NCI-H187 treated with DMSO at 0.1 percent for 48 hours (cell line): Measurements from ENCODE around the gene HBZ.
"Not testable (repeated sequence)": the region's sequence is repeated elsewhere in the genome, so short reads cannot be mapped to it uniquely, and the experiment has no call there.

ENCODE experiments used
- DNase-seq: peaks from one replicate; lab custom pipeline; 2025; lab: John Stamatoyannopoulos, UW

HBZ gene

DNA sequence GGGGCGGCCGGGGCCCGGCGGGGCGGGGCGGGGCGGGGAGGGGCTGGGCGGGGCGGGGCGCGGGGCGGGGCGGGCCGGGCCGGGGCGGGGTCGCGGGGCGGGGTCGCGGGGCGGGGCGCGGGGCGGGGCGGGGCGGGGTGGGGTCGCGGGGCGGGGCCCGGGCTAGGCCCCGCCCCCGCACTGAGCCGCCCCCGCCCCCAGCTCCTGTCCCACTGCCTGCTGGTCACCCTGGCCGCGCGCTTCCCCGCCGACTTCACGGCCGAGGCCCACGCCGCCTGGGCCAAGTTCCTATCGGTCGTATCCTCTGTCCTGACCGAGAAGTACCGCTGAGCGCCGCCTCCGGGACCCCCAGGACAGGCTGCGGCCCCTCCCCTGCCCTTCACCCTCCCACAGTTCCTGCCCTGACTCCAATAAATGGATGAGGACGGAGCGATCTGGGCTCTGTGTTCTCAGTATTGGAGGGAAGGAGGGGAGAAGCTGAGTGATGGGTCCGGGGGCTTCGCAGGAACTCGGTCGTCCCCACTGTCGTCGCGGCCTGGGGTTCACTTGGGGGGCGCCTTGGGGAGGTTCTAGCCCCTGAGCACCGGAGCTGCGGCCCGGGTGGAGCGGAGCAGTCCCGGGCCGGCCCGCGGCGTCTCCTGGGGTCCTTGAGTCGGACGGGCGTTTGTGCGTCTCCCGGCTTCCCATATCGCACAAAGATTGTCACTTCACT, 12.5 kb downstream of the HBZ start:
- DNase-seq: no peak

DNA sequence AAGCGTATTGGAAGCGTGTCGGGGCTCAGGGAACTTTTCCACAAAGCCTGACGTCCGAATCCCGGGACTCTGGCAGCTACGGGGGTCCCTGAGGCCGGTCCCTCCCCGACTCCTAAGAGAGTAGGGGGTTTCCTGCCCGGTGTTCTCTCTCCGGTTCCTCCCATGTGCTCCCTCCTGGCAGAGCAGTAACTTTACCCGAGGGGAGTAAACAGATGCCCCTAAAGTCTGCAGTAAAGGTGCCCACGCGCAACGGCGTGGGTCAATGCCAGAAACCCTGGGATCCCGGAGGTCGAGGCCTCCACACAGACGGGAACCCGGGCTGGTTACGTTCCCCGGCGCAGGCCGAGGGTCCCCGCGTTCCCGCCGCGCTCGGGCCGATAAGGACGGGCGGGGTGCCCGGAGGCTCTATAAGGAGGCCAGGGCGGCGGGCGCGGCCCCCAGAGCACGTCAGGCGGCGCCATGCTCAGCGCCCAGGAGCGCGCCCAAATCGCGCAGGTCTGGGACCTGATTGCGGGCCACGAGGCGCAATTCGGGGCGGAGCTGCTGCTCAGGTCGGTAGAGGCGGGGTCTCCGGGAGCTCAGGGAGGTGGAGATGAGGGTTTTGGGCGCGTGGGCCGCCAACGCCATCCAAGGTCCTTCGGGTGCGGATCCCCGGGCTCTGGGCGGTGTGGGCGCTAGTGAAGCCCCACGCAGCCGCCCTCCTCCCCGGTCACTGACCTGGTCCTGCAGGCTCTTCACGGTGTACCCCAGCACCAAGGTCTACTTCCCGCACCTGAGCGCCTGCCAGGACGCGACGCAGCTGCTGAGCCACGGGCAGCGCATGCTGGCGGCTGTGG, 13.3 kb downstream of the HBZ start, which contains the start of gene HBM:
TSS of gene HBM (plus strand) at position 440 of the 836 bp plus-strand sequence. CDS start at position 460, 20 bp downstream.
- DNase-seq: no peak

DNA sequence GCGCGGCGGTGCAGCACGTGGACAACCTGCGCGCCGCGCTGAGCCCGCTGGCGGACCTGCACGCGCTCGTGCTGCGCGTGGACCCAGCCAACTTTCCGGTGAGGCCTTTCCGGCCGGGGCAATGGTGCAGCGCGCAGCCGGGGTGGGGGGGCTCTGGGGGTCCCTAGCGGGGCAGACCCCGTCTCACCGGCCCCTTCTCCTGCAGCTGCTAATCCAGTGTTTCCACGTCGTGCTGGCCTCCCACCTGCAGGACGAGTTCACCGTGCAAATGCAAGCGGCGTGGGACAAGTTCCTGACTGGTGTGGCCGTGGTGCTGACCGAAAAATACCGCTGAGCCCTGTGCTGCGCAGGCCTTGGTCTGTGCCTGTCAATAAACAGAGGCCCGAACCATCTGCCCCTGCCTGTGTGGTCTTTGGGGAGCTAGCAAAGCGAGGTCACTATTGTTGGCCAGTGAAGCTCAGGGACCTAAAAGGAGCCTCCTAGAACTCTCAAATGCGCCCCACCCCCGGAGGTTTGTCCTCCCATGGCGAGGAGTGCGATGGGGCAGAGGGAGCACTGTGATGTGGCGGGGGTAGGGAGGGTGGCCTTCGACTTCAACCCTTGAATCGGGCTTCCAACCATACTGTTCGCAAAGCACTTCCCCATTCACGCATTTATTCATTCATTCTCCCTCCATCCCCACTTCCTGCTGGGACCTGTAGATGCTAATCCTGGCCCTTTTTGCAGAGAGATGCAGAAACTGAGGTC, 14.1 kb downstream of the HBZ start:
- no peak for DNase-seq

DNA sequence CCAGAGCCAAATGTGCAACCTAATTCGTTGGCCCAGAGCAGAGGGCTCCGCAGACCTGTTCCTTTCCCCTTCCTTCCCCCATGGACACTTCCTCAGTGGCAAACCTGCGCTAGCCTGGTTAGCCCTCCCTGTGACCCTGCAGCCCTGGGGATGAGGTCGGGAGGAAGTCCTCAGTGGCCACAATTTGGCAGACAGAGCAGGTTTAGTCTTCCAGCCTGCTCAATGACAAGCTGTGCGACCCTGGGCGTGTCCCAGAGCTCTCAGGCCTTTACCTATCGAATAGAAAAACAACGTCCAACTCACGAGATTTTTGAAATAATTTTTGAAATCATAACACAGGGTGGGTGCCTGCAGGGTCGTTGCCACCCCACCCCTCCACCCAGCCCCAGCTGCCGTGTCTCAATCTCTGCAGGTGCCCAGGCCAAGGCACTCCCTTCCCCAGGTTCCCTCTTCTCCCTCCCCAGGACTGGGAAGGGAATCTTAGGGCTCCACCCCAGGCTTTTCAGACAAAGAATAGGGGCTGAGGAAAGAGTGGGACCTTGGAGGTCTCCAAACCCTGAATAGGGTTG, 14.8 kb downstream of the HBZ start:
- DNase-seq: no peak

DNA sequence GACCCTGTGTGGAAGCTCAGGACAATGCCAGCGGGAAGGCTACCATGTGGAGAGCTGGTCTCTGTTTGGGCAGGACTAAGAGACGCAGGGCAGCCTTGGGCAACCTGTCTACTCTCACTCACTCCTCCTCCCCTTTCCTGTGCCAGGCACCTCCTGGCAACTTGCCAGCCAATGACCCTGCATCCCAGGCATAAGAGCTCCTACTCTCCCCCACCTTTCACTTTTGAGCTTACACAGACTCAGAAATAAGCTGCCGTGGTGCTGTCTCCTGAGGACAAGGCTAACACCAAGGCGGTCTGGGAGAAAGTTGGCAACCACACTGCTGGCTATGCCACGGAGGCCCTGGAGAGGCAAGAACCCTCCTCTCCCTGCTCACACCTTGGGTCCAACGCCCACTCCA, 16.0 kb downstream of the HBZ start:
- DNase-seq: no peak

DNA sequence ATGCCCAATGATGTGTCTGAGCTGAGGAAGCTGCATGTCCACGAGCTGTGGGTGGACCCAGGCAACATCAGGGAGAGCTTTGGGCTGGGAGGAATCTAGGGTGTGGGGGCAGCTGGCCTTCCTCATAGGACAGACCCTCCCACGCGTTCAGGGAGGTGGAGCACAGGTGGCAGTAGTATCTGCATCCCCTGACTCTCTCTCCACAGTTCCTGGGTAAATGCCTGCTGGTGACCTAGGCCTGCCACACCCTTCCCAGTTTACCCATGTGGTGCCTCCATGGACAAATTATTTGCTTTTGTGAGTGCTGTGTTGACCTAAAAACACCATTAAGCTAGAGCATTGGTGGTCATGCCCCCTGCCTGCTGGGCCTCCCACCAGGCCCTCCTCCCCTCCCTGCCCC, 16.6 kb downstream of the HBZ start:
- DNase-seq: no peak

DNA sequence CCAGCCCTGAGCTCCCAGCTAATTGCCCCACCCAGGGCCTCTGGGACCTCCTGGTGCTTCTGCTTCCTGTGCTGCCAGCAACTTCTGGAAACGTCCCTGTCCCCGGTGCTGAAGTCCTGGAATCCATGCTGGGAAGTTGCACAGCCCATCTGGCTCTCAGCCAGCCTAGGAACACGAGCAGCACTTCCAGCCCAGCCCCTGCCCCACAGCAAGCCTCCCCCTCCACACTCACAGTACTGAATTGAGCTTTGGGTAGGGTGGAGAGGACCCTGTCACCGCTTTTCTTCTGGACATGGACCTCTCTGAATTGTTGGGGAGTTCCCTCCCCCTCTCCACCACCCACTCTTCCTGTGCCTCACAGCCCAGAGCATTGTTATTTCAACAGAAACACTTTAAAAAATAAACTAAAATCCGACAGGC, 17.7 kb downstream of the HBZ start:
- not testable (repeated sequence) for DNase-seq

DNA sequence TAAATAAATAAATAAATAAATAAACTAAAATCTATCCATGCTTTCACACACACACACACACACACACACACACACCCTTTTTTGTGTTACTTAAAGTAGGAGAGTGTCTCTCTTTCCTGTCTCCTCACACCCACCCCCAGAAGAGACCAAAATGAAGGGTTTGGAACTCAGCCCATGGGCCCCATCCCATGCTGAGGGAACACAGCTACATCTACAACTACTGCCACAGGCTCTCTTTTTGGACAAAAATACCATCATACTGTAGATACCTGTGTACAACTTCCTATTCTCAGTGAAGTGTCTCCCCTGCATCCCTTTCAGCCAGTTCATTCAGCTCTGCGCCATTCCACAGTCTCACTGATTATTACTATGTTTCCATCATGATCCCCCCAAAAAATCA, 18.3 kb downstream of the HBZ start:
- DNase-seq: no peak

DNA sequence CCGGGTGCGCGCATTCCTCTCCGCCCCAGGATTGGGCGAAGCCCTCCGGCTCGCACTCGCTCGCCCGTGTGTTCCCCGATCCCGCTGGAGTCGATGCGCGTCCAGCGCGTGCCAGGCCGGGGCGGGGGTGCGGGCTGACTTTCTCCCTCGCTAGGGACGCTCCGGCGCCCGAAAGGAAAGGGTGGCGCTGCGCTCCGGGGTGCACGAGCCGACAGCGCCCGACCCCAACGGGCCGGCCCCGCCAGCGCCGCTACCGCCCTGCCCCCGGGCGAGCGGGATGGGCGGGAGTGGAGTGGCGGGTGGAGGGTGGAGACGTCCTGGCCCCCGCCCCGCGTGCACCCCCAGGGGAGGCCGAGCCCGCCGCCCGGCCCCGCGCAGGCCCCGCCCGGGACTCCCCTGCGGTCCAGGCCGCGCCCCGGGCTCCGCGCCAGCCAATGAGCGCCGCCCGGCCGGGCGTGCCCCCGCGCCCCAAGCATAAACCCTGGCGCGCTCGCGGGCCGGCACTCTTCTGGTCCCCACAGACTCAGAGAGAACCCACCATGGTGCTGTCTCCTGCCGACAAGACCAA, 20.0 kb downstream of the HBZ start, which contains the start of gene HBA2:
TSS of gene HBA2 (plus strand) at position 503 of the 568 bp plus-strand sequence. CDS start at position 540, 37 bp downstream.
- not testable (repeated sequence) for DNase-seq

DNA sequence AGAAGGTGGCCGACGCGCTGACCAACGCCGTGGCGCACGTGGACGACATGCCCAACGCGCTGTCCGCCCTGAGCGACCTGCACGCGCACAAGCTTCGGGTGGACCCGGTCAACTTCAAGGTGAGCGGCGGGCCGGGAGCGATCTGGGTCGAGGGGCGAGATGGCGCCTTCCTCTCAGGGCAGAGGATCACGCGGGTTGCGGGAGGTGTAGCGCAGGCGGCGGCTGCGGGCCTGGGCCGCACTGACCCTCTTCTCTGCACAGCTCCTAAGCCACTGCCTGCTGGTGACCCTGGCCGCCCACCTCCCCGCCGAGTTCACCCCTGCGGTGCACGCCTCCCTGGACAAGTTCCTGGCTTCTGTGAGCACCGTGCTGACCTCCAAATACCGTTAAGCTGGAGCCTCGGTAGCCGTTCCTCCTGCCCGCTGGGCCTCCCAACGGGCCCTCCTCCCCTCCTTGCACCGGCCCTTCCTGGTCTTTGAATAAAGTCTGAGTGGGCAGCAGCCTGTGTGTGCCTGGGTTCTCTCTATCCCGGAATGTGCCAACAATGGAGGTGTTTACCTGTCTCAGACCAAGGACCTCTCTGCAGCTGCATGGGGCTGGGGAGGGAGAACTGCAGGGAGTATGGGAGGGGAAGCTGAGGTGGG, 20.9 kb downstream of the HBZ start:
- DNase-seq: not testable (repeated sequence)

DNA sequence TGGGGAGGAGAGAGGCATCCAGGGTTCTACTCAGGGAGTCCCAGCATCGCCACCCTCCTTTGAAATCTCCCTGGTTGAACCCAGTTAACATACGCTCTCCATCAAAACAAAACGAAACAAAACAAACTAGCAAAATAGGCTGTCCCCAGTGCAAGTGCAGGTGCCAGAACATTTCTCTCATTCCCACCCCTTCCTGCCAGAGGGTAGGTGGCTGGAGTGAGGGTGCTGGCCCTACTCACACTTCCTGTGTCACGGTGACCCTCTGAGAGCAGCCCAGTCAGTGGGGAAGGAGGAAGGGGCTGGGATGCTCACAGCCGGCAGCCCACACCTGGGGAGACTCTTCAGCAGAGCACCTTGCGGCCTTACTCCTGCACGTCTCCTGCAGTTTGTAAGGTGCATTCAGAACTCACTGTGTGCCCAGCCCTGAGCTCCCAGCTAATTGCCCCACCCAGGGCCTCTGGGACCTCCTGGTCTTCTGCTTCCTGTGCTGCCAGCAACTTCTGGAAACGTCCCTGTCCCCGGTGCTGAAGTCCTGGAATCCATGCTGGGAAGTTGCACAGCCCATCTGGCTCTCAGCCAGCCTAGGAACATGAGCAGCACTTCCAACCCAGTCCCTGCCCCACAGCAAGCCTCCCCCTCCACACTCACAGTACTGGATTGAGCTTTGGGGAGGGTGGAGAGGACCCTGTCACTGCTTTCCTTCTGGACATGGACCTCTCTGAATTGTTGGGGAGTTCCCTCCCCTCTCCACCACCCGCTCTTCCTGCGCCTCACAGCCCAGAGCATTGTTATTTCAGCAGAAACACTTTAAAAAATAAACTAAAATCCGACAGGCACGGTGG, 21.7 kb downstream of the HBZ start:
- DNase-seq: not testable (repeated sequence)

DNA sequence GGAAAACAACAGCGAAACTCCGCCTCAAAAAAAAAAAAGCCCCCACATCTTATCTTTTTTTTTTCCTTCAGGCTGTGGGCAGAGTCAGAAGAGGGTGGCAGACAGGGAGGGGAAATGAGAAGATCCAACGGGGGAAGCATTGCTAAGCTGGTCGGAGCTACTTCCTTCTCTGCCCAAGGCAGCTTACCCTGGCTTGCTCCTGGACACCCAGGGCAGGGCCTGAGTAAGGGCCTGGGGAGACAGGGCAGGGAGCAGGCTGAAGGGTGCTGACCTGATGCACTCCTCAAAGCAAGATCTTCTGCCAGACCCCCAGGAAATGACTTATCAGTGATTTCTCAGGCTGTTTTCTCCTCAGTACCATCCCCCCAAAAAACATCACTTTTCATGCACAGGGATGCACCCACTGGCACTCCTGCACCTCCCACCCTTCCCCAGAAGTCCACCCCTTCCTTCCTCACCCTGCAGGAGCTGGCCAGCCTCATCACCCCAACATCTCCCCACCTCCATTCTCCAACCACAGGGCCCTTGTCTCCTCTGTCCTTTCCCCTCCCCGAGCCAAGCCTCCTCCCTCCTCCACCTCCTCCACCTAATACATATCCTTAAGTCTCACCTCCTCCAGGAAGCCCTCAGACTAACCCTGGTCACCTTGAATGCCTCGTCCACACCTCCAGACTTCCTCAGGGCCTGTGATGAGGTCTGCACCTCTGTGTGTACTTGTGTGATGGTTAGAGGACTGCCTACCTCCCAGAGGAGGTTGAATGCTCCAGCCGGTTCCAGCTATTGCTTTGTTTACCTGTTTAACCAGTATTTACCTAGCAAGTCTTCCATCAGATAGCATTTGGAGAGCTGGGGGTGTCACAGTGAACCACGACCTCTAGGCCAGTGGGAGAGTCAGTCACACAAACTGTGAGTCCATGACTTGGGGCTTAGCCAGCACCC, 22.8 kb downstream of the HBZ start:
- no peak for DNase-seq

DNA sequence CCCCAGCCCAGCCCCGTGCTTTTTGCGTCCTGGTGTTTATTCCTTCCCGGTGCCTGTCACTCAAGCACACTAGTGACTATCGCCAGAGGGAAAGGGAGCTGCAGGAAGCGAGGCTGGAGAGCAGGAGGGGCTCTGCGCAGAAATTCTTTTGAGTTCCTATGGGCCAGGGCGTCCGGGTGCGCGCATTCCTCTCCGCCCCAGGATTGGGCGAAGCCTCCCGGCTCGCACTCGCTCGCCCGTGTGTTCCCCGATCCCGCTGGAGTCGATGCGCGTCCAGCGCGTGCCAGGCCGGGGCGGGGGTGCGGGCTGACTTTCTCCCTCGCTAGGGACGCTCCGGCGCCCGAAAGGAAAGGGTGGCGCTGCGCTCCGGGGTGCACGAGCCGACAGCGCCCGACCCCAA, 23.6 kb downstream of the HBZ start:
- DNase-seq: not testable (repeated sequence)

DNA sequence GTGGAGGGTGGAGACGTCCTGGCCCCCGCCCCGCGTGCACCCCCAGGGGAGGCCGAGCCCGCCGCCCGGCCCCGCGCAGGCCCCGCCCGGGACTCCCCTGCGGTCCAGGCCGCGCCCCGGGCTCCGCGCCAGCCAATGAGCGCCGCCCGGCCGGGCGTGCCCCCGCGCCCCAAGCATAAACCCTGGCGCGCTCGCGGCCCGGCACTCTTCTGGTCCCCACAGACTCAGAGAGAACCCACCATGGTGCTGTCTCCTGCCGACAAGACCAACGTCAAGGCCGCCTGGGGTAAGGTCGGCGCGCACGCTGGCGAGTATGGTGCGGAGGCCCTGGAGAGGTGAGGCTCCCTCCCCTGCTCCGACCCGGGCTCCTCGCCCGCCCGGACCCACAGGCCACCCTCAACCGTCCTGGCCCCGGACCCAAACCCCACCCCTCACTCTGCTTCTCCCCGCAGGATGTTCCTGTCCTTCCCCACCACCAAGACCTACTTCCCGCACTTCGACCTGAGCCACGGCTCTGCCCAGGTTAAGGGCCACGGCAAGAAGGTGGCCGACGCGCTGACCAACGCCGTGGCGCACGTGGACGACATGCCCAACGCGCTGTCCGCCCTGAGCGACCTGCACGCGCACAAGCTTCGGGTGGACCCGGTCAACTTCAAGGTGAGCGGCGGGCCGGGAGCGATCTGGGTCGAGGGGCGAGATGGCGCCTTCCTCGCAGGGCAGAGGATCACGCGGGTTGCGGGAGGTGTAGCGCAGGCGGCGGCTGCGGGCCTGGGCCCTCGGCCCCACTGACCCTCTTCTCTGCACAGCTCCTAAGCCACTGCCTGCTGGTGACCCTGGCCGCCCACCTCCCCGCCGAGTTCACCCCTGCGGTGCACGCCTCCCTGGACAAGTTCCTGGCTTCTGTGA, 24.3 kb downstream of the HBZ start, which contains the start of gene HBA1:
TSS of gene HBA1 (plus strand) at position 204 of the 906 bp plus-strand sequence. CDS start at position 241, 37 bp downstream.
- not testable (repeated sequence) for DNase-seq

DNA sequence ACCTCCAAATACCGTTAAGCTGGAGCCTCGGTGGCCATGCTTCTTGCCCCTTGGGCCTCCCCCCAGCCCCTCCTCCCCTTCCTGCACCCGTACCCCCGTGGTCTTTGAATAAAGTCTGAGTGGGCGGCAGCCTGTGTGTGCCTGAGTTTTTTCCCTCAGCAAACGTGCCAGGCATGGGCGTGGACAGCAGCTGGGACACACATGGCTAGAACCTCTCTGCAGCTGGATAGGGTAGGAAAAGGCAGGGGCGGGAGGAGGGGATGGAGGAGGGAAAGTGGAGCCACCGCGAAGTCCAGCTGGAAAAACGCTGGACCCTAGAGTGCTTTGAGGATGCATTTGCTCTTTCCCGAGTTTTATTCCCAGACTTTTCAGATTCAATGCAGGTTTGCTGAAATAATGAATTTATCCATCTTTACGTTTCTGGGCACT, 25.0 kb downstream of the HBZ start:
- DNase-seq: peak; percentile 59

DNA sequence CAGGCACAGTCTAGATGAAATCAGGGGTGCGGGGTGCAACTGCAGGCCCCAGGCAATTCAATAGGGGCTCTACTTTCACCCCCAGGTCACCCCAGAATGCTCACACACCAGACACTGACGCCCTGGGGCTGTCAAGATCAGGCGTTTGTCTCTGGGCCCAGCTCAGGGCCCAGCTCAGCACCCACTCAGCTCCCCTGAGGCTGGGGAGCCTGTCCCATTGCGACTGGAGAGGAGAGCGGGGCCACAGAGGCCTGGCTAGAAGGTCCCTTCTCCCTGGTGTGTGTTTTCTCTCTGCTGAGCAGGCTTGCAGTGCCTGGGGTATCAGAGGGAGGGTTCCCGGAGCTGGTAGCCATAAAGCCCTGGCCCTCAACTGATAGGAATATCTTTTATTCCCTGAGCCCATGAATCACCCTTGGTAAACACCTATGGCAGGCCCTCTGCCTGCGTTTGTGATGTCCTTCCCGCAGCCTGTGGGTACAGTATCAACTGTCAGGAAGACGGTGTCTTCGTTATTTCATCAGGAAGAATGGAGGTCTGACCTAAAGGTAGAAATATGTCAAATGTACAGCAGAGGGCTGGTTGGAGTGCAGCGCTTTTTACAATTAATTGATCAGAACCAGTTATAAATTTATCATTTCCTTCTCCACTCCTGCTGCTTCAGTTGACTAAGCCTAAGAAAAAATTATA, 25.7 kb downstream of the HBZ start:
- no peak for DNase-seq

DNA sequence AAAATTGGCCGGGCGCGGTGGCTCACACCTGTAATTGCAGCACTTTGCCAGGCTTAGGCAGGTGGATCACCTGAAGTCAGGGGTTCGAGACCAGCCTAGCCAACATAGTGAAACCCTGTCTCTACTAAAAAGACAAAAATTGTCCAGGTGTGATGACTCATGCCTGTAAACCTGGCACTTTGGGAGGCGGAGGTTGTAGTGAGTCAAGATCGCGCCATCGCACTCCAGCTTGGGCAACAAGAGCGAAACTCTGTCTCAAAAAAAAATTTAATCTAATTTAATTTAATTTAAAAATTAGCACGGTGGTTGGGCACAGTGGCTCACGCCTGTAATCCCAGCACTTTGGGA, 26.2 kb downstream of the HBZ start:
- DNase-seq: no peak
